ENCODE results near the gene ESPL1.

DNA sequence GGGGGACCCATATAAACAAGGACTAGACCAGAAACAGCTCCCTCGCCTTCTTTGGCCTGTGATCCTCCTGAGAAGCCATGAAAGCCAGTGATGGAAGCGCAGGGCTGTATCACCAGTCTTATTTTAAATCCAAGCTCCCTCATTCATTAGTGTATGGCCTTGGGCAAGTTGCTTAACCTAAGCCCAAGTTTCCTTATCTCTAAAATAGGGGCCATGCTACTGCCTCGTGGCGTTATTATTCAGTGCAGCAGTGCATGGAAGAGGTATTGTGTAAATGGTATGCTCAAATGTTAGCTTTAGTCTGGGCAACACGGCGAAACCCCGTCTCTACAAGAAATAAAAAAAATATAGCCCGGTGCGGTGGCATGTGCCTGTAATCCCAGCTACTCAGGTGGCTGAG lies 9.9 kb downstream of the ESPL1 start:
- no peak for TF ChIP-seq FOS (IDR thresholded peaks at IDR 0.05; ENCODE audit: borderline replicate concordance, insufficient read depth, low read length)
- no peak for TF ChIP-seq POLR2A (IDR thresholded peaks at IDR 0.05; ENCODE audit: low read depth, low read length)
- TF ChIP-seq, protein P1, sequence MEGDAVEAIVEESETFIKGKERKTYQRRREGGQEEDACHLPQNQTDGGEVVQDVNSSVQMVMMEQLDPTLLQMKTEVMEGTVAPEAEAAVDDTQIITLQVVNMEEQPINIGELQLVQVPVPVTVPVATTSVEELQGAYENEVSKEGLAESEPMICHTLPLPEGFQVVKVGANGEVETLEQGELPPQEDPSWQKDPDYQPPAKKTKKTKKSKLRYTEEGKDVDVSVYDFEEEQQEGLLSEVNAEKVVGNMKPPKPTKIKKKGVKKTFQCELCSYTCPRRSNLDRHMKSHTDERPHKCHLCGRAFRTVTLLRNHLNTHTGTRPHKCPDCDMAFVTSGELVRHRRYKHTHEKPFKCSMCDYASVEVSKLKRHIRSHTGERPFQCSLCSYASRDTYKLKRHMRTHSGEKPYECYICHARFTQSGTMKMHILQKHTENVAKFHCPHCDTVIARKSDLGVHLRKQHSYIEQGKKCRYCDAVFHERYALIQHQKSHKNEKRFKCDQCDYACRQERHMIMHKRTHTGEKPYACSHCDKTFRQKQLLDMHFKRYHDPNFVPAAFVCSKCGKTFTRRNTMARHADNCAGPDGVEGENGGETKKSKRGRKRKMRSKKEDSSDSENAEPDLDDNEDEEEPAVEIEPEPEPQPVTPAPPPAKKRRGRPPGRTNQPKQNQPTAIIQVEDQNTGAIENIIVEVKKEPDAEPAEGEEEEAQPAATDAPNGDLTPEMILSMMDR (IDR thresholded peaks at IDR 0.05; ENCODE audit: extremely low read depth in 1 of 2, insufficient read depth in 1 of 2, low read depth in 1 of 2, low read length in 2 of 2): no peak
- no peak for TF ChIP-seq EZH2 (IDR thresholded peaks at IDR 0.05; ENCODE audit: borderline replicate concordance, low read depth, low read length, severe bottlenecking)
- TF ChIP-seq POLR2AphosphoS5 (IDR thresholded peaks at IDR 0.05; ENCODE audit: insufficient read depth, low read depth, low read length): no peak
- TF ChIP-seq MYC (IDR thresholded peaks at IDR 0.05; ENCODE audit: low read depth, low read length): no peak
- TF ChIP-seq GATA2 (IDR thresholded peaks at IDR 0.05; ENCODE audit: insufficient read depth, insufficient read length, low read depth, low read length): no peak
- TF ChIP-seq JUN (IDR thresholded peaks at IDR 0.05; ENCODE audit: borderline replicate concordance, insufficient read depth, insufficient read length, low read depth): no peak
- TF ChIP-seq, protein P2, sequence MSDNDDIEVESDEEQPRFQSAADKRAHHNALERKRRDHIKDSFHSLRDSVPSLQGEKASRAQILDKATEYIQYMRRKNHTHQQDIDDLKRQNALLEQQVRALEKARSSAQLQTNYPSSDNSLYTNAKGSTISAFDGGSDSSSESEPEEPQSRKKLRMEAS (IDR thresholded peaks at IDR 0.05; ENCODE audit: insufficient read depth, insufficient read length): no peak
